GM19023 (cell line): Measurements from ENCODE around the gene TRMT2B.
"Not testable (repeated sequence)": the region's sequence is repeated elsewhere in the genome, so short reads cannot be mapped to it uniquely, and the experiment has no call there.

Experiments used
- ATAC-seq: cut with Tn5 transposase; IDR thresholded peaks from one replicate; pipeline ENCODE4 v1.9.1; 2021; ENCODE audit warnings: mild to moderate bottlenecking, moderate library complexity; ENCODE audit not compliant: unreplicated experiment

TRMT2B gene, protein sequence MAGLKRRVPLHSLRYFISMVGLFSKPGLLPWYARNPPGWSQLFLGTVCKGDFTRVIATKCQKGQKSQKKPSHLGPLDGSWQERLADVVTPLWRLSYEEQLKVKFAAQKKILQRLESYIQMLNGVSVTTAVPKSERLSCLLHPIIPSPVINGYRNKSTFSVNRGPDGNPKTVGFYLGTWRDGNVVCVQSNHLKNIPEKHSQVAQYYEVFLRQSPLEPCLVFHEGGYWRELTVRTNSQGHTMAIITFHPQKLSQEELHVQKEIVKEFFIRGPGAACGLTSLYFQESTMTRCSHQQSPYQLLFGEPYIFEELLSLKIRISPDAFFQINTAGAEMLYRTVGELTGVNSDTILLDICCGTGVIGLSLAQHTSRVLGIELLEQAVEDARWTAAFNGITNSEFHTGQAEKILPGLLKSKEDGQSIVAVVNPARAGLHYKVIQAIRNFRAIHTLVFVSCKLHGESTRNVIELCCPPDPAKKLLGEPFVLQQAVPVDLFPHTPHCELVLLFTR

DNA sequence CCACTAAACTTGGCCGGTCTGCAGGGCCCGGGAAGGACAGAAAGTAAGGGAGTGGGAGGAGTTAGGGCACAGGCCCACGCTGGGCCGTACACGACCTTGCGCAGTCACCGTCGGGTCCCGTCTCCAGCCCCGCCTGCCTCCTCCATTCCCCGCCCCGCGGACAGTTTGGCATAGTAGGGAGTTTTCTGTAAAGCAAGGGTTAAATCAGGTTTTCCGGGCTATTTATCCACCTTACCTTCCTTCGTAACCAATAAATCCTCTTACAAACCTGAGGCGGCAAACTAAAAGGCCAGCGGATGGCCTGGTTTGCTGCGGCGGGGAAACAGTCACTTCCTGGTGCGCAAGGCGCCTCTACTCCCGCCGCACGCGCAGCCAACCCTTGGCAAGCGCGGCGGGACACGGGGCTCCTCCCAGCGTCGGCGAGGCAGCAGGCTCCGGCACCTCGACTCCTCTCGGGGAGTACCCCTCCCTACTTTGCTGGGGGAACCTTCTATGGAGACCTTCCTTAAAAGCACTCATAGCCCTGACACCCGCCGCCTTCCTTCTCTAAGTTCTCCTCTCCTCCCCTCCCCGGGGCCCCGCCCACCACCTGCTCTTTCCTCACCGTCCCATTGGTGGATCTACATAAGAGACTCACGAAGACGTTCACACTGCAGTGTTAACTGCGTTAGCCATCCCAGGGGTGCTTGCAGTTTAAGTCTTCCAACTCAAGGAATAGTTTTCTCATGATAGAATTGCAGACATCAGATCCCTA lies at the start of gene TRMT2B:
TSS of gene TRMT2B (minus strand) at position 563 of the 754 bp plus-strand sequence. CDS start 9,822 bp downstream, outside the sequence.
- ATAC-seq = peak; percentile 96

DNA sequence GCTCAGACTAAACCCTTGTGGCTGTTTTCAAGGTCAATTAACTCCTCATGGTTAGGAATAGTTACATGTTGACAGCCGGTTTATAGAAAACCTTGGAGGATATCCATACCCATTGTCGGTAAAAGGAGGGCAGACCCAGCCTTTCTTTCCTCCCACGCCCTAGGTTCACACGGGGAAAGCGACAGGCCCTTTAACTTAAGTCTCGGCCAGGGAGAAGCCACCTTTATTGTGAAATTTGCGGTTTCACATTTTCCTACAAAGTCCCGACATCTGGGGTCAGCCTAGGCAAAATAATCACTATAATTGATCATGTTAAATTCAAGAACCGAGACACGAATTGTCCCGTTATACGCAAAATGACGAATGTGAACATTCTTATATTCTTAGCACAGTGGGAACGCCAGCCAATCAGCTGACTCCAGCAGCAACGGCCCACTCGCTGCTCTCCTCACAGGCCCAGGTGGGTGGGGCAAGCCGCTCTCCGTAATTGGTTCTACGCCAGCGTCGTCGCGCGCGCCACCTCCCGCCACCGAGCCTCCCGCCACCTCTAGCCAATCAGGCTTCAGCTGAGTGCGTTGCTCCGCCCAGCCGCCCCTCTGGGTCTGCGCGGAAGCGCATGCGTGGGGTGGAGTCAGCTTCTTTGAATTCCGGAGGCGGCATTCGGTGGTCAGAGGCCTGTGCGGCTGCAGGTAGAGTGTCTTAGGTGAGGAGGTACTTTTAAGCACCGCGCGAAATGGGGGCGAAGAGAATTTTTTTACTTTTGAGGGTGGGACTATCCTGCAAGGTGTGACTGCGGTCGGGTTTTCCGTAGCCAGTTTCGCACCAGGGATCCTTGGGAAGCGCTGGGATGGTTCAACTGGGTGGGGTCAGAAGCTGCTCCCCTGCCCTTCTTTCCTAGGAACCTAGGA lies 45.9 kb upstream of the TRMT2B start, which contains the start of gene CENPI:
TSS of gene CENPI (plus strand) at position 659 of the 908 bp plus-strand sequence. CDS start 2,867 bp downstream, outside the sequence.
- ATAC-seq = peak; percentile 100

GRCh38 chrX:101091817-101092216 lies 39.9 kb upstream of the TRMT2B start:
- ATAC-seq = no peak

- ATAC-seq = no peak
These were observed 29.3 kb upstream of the TRMT2B start for GRCh38 chrX:101081231-101081630.

GRCh38 chrX:101080326-101081124 lies 28.6 kb upstream of the TRMT2B start:
- no peak for ATAC-seq

DNA sequence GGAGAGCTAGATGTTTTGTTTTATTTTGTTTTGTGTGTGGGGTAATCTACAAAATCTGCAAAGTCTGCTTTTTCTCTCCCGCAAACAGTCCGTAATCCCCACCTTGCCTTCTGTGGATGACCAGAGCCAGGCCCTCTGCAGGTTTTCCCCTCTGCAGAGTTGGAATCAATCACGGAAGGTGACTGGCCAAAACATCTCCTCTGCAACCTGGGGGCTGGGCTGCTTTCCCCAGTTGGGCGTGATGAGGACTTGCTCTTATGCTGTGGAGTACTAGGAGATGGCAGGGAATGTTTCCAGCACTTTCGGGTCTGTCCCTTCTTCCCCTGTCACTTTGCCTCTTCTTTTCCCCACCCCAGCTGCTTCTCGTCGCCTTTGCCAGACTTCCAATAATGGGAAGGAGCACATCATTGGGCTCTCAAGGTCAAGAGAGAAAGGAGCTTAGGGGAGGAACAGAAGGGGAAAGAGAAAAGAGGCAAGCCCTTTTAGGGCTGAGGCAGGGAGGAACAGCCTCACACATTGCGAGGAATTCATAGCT lies 27.9 kb upstream of the TRMT2B start:
- ATAC-seq = no peak

- ATAC-seq = no peak
These were observed 27.0 kb upstream of the TRMT2B start, which contains the start of gene TMEM35A for GRCh38 chrX:101078716-101079598. TMEM35A (plus strand) TSS chrX:101078879; CDS start chrX:101079003, 124 bp downstream.

GRCh38 chrX:101071582-101071981 lies 19.7 kb upstream of the TRMT2B start:
- ATAC-seq = no peak

- no peak for ATAC-seq
These were observed 10.3 kb upstream of the TRMT2B start for GRCh38 chrX:101062176-101062575.

DNA sequence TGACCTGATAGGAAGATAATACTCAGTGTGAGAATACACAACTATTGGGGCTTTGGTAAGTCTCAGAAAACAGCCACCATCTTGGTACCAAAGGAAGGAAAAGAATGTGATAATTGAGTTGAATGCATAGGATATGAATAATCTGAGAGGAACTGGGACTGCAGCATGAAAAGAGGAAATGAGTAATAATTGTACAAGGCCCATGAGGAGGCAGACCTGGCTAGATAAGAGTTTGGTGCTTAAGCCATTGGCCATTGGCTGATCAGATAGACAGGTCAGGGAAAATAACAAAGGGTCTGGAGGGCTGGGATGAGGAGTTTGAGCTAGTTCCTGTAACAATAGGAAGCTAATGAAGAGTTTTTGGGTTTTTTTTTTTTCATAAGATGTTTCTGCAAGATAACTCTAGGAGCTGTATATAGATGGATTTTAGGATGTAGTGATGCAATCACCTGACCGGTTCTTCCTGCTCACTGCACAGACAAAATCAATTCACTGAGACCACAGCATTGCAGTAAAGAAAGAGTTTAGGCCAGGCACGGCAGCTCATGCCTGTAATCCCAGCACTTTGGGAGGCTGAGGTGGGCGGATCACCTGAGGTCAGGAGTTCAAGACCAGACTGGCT lies 5.3 kb upstream of the TRMT2B start:
- peak; percentile 77 for ATAC-seq

- not testable (repeated sequence) for ATAC-seq
These were observed 4.6 kb upstream of the TRMT2B start for GRCh38 chrX:101056551-101056950.

DNA sequence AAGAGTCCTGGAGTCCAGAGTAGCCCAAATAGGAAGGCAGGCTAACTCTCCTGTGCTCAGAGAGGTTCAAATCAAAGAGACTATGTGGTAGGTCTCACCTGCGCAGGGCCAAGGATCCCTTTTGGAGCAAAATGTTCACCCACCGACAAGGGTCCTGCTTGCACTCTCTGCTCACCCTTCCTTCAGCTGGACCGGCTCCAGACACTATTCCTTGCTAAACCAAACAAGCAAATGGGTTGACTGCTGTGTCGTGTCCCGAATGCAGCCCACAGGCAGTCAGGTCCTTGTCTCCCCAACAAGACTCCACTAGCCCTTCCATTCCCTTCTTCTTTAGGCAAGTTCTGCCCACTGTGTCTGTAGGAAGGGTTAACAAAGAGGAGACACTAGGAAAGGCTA lies 760 bp downstream of the TRMT2B start:
- peak; percentile 6 for ATAC-seq

DNA sequence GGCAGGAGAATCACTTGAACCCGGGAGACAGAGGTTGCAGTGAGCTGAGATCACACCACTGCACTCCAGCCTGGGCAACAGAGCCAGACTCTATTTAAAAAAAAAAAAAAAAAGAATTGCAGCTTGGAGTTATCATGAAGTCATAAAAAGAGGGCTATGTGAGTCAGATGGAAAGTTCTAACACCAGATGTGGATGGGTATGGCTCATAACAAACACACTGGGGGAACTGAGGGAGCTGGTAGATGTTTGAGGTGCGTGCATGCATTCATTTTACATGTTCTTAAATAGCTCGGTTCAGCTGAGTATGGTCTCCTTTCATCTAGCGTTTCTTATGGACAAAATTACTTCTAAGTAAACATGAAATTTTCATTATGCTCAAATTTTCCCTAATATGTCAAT lies 11.7 kb downstream of the TRMT2B start:
- ATAC-seq = no peak

- no peak for ATAC-seq
These were observed 14.7 kb downstream of the TRMT2B start for GRCh38 chrX:101037231-101037630.

GRCh38 chrX:101029665-101030064 lies 22.2 kb downstream of the TRMT2B start:
- no peak for ATAC-seq

GRCh38 chrX:101028562-101028961 lies 23.3 kb downstream of the TRMT2B start:
- no peak for ATAC-seq

- no peak for ATAC-seq
These were observed 26.8 kb downstream of the TRMT2B start for GRCh38 chrX:101025126-101025525.

- ATAC-seq = no peak
These were observed 29.9 kb downstream of the TRMT2B start for GRCh38 chrX:101022020-101022419.
